Upper lobe of left lung (tissue), 6 donors: Measurements from ENCODE around the gene SEC24C. TPM values are rescaled to one million over a fixed set of nuclear protein-coding genes. Genes with fewer than 3 reads are reported as not detected.
"Not testable (repeated sequence)": the region's sequence is repeated elsewhere in the genome, so short reads cannot be mapped to it uniquely, and the experiment has no call there.

Experiments used
- ATAC-seq, 2 donors: fragments of 200-7000 bp; cut with Tn5 transposase; one replicate each; pipeline ENCODE4 v1.9.1; 2022; ENCODE audit warnings: mild to moderate bottlenecking in 2 of 2, moderate library complexity in 2 of 2; ENCODE audit not compliant: low FRiP score in 2 of 2
- DNase-seq, 2 donors: peaks; one replicate each; pipeline ENCODE4 v3.0.0-alpha.2; 2019 to 2020
- H3K27ac ChIP-seq, 4 donors: fragments of 200-600 bp; sonication (generic); one replicate each; pipeline ENCODE4 v1.5.1; 2016 to 2019
- H3K27me3 ChIP-seq, 4 donors: fragments of 200-600 bp; sonication (generic); one replicate each; pipeline ENCODE4 v1.5.1; 2017 to 2019
- H3K36me3 ChIP-seq, 4 donors: fragments of 200-600 bp; sonication (generic); one replicate each; pipeline ENCODE4 v1.5.1; 2016 to 2019
- H3K4me1 ChIP-seq, 4 donors: fragments of 200-600 bp; sonication (generic); one replicate each; pipeline ENCODE4 v1.5.1; 2018 to 2019
- H3K4me3 ChIP-seq, 4 donors: fragments of 200-600 bp; sonication (generic); one replicate each; pipeline ENCODE4 v1.5.1; 2017 to 2019; ENCODE audit warnings: mild to moderate bottlenecking in 2 of 4, moderate library complexity in 1 of 4
- H3K9me3 ChIP-seq, 4 donors: fragments of 200-600 bp; sonication (generic); one replicate each; pipeline ENCODE4 v1.5.1; 2018 to 2019
- CTCF ChIP-seq, 6 experiments: fragments of 450-650 bp in 4 of 6; fragments of 200-600 bp in 2 of 6; sonication (generic) in 2 of 6; IDR thresholded peaks; one replicate each; pipeline ENCODE4 v1.5.1; 2016 to 2019; ENCODE audit warnings: antibody characterized with exemption in 6 of 6
- EP300 ChIP-seq, 4 donors: sonication (generic); formaldehyde crosslinking; IDR thresholded peaks; one replicate each; pipeline ENCODE4 v1.5.1; 2017; ENCODE audit warnings: antibody characterized with exemption in 4 of 4, control low read depth in 2 of 4
- POLR2A ChIP-seq, 4 donors: fragments of 450-650 bp; IDR thresholded peaks; one replicate each; pipeline ENCODE4 v1.5.1; 2016 to 2017; ENCODE audit warnings: antibody characterized with exemption in 4 of 4, mild to moderate bottlenecking in 2 of 4
- POLR2AphosphoS5 ChIP-seq, 2 donors: sonication (generic); formaldehyde crosslinking; IDR thresholded peaks; one replicate each; pipeline ENCODE4 v1.5.1; 2017; ENCODE audit warnings: antibody characterized with exemption in 2 of 2
- WGBS, 2 donors: methylation state at CpG; one replicate each; pipeline ENCODE4 v1.1.5; 2017 to 2018; 5-methylcytosine and 5-hydroxymethylcytosine counted together
- total RNA-seq, 6 donors: library from RNA; depleted of rRNA in 4 of 6; stranded (reverse); fragments of >200 nt in 4 of 6; gene quantifications; one replicate each; pipeline versions ENCODE4 v1.1.0 to v1.2.1, GENCODE V29; 2016 to 2021
- donor health status: DM: no; HTN: no; CAD: no; lungs with moderate emphysema.
- donor health status: DM: no; HTN: yes; CAD: no; lungs with severe emphysema.

SEC24C gene
- 10 to 100 TPM; 55.1 to 84.0 (median 65.0) TPM for total RNA-seq

GRCh38 chr10:73743905-73744663 is at the start of gene SEC24C:
Gene SEC24C, plus strand, starts transcription at chr10:73744372. Its CDS starts 2,461 bp downstream, at chr10:73746833.
- Histone ChIP-seq H3K9me3 (no peaks in the 10 kb centered on the region), H3K36me3 (peaks cover 11 to 37% (median 20%) of the 10 kb centered on the region in 4 donors), H3K4me1 (peaks cover 27 to 46% (median 39%) of the 10 kb centered on the region in 4 donors), H3K4me3 (peak within 1 kb of the TSS; percentile 69 to 92 (median 76)), H3K27ac (peak within 1 kb of the TSS; percentile 89 to 93 (median 92)), H3K27me3 (no peaks in the 10 kb centered on the region)
- DNase-seq (peak; percentile 94 to 96), ATAC-seq (peak; percentile 96 to 98)
- WGBS, 2 donors = 0% methylated on average over 26 to 36 of the region's 36 CpGs
- peak; percentile 88 to 90 for TF ChIP-seq POLR2AphosphoS5 (IDR thresholded peaks at IDR 0.05)
- peak in 1 of 4 donors; percentile 16 for TF ChIP-seq EP300 (IDR thresholded peaks at IDR 0.05)
- TF ChIP-seq POLR2A (IDR thresholded peaks at IDR 0.05) = peak in 3 of 4 donors; percentile 34 to 70 (median 69)
- TF ChIP-seq CTCF (IDR thresholded peaks at IDR 0.05) = peak in 4 of 6 experiments; percentile 6 to 23 (median 14)

- ATAC-seq, H3K4me3 ChIP-seq, DNase-seq: not testable (repeated sequence)
These were observed 48.9 kb upstream of the SEC24C start for GRCh38 chr10:73695302-73695701.

GRCh38 chr10:73697675-73698159 is 46.5 kb upstream of the SEC24C start, which contains the start of gene AGAP5:
Gene AGAP5, minus strand, starts transcription at chr10:73698109. Its CDS starts 354 bp downstream, at chr10:73697755.
- not testable (repeated sequence) for H3K27me3 ChIP-seq, H3K4me3 ChIP-seq, H3K4me1 ChIP-seq, H3K9me3 ChIP-seq, ATAC-seq, H3K27ac ChIP-seq
- DNase-seq = peak in 1 of 2 donors; percentile 69
- H3K36me3 ChIP-seq = peaks cover 0 to 13% (median 0%) of the 10 kb centered on the region in 4 donors
- 93 to 97% methylated on average over 6 to 13 of the region's 16 CpGs for WGBS, 2 donors

More at GRCh38 chr10:73695302-73695701, 48.9 kb upstream of the SEC24C start:
- not testable (repeated sequence) for H3K27me3 ChIP-seq, H3K9me3 ChIP-seq, H3K27ac ChIP-seq, H3K4me1 ChIP-seq, H3K36me3 ChIP-seq

- H3K36me3 ChIP-seq = peaks cover 0 to 13% (median 0%) of the 10 kb centered on the region in 4 donors
- not testable (repeated sequence) for H3K9me3 ChIP-seq, H3K27ac ChIP-seq, H3K27me3 ChIP-seq, ATAC-seq, DNase-seq, H3K4me3 ChIP-seq, H3K4me1 ChIP-seq
- WGBS, 2 donors = 79 to 86% methylated on average over 2 of the region's 2 CpGs
These were observed 45.4 kb upstream of the SEC24C start for GRCh38 chr10:73698819-73699218.

- DNase-seq, H3K27me3 ChIP-seq, ATAC-seq, H3K27ac ChIP-seq, H3K4me3 ChIP-seq, H3K9me3 ChIP-seq, H3K4me1 ChIP-seq: not testable (repeated sequence)
- H3K36me3 ChIP-seq = peaks cover 0 to 11% (median 0%) of the 10 kb centered on the region in 4 donors
These were observed 40.2 kb upstream of the SEC24C start for GRCh38 chr10:73703924-73704323.

- peak in 1 of 2 donors; percentile 51 for DNase-seq
- H3K4me1 ChIP-seq, H3K4me3 ChIP-seq, H3K9me3 ChIP-seq, ATAC-seq, H3K27me3 ChIP-seq: not testable (repeated sequence)
- 75 to 87% methylated on average over 1 of the region's 1 CpG for WGBS, 2 donors
- peaks cover 0 to 14% (median 3%) of the 10 kb centered on the region in 4 donors for H3K36me3 ChIP-seq
- H3K27ac ChIP-seq = peak overlapping the region in 2 of 4 donors; percentile 30 to 39
These were observed 38.6 kb upstream of the SEC24C start for GRCh38 chr10:73705506-73706072.

GRCh38 chr10:73706488-73706887 is 37.7 kb upstream of the SEC24C start:
- ATAC-seq, H3K4me1 ChIP-seq, H3K4me3 ChIP-seq, H3K27me3 ChIP-seq, H3K9me3 ChIP-seq, DNase-seq: not testable (repeated sequence)
- 100% methylated on average over 2 of the region's 2 CpGs; no CpG with 5 or more reads in 1 of the 2 donors for WGBS, 2 donors
- H3K36me3 ChIP-seq = peaks cover 0 to 12% (median 3%) of the 10 kb centered on the region in 4 donors
- H3K27ac ChIP-seq = peak overlapping the region in 1 of 4 donors; percentile 33

- peaks cover 0 to 15% (median 5%) of the 10 kb centered on the region in 4 donors for H3K36me3 ChIP-seq
- H3K4me3 ChIP-seq, DNase-seq, H3K27me3 ChIP-seq, H3K27ac ChIP-seq, H3K9me3 ChIP-seq, ATAC-seq, H3K4me1 ChIP-seq: not testable (repeated sequence)
These were observed 36.5 kb upstream of the SEC24C start for GRCh38 chr10:73707628-73708027.

GRCh38 chr10:73708122-73708521 is 36.0 kb upstream of the SEC24C start:
- not testable (repeated sequence) for ATAC-seq, H3K9me3 ChIP-seq, DNase-seq, H3K4me3 ChIP-seq, H3K4me1 ChIP-seq, H3K27me3 ChIP-seq, H3K27ac ChIP-seq
- WGBS, 2 donors = 64 to 92% methylated on average over 1 of the region's 1 CpG
- H3K36me3 ChIP-seq = peaks cover 0 to 18% (median 7%) of the 10 kb centered on the region in 4 donors

GRCh38 chr10:73711683-73712082 is 32.5 kb upstream of the SEC24C start:
- not testable (repeated sequence) for H3K4me3 ChIP-seq, H3K27ac ChIP-seq, ATAC-seq, H3K4me1 ChIP-seq, DNase-seq, H3K9me3 ChIP-seq, H3K27me3 ChIP-seq
- peaks cover 5 to 27% (median 17%) of the 10 kb centered on the region in 4 donors for H3K36me3 ChIP-seq
- 91% methylated on average over 5 of the region's 5 CpGs for WGBS, 2 donors

GRCh38 chr10:73713912-73714311 is 30.3 kb upstream of the SEC24C start:
- not testable (repeated sequence) for H3K27ac ChIP-seq
- 89 to 91% methylated on average over 3 of the region's 3 CpGs for WGBS, 2 donors
- peaks cover 5 to 50% (median 27%) of the 10 kb centered on the region in 4 donors for H3K36me3 ChIP-seq

More at GRCh38 chr10:73713912-73714311, 30.3 kb upstream of the SEC24C start:
- ATAC-seq, H3K4me1 ChIP-seq, H3K27me3 ChIP-seq, H3K9me3 ChIP-seq, DNase-seq, H3K4me3 ChIP-seq: not testable (repeated sequence)
